ENCODE results near the gene TRAPPC4.
"Not testable (repeated sequence)": the region's sequence is repeated elsewhere in the genome, so short reads cannot be mapped to it uniquely, and the experiment has no call there.

TRAPPC4 gene

GRCh38 chr11:119034813-119035212 is 16.2 kb downstream of the TRAPPC4 start:
- no peak for DNase-seq (ENCODE audit: low read depth)

GRCh38 chr11:119038884-119039283 is 20.3 kb downstream of the TRAPPC4 start:
- no peak for DNase-seq (ENCODE audit: low read depth)

- not testable (repeated sequence) for DNase-seq (ENCODE audit: low read depth)
Measured at GRCh38 chr11:119039471-119039870, 20.9 kb downstream of the TRAPPC4 start.

- DNase-seq (ENCODE audit: low read depth): no peak
Measured at GRCh38 chr11:119041821-119042514, 23.4 kb downstream of the TRAPPC4 start.

GRCh38 chr11:119042927-119043326 is 24.4 kb downstream of the TRAPPC4 start:
- DNase-seq (ENCODE audit: low read depth): no peak

- DNase-seq (ENCODE audit: low read depth): no peak
Measured at GRCh38 chr11:119044708-119045107, 26.1 kb downstream of the TRAPPC4 start.

- DNase-seq (ENCODE audit: low read depth): no peak
Measured at GRCh38 chr11:119046489-119046888, 27.9 kb downstream of the TRAPPC4 start.

- no peak for DNase-seq (ENCODE audit: low read depth)
Measured at GRCh38 chr11:119047205-119047604, 28.6 kb downstream of the TRAPPC4 start.

- DNase-seq (ENCODE audit: low read depth): no peak
Measured at GRCh38 chr11:119048644-119049043, 30.1 kb downstream of the TRAPPC4 start.

GRCh38 chr11:119049081-119049480 is 30.5 kb downstream of the TRAPPC4 start:
- DNase-seq (ENCODE audit: low read depth): no peak

GRCh38 chr11:119051440-119052162 is 33.0 kb downstream of the TRAPPC4 start:
- DNase-seq (ENCODE audit: low read depth): no peak

GRCh38 chr11:119052163-119052814 is 33.7 kb downstream of the TRAPPC4 start:
- no peak for DNase-seq (ENCODE audit: low read depth)

- DNase-seq (ENCODE audit: low read depth): no peak
Measured at GRCh38 chr11:119054418-119054817, 35.9 kb downstream of the TRAPPC4 start.

- no peak for DNase-seq (ENCODE audit: low read depth)
Measured at GRCh38 chr11:119055901-119056300, 37.3 kb downstream of the TRAPPC4 start.

- peak; percentile 27 for DNase-seq (ENCODE audit: low read depth)
Measured at GRCh38 chr11:119056421-119056999, 37.9 kb downstream of the TRAPPC4 start.

GRCh38 chr11:119057000-119057769 is 38.6 kb downstream of the TRAPPC4 start, which contains the start of gene HYOU1:
TSS of gene HYOU1 (minus strand) at chr11:119057205. CDS start at chr11:119056160, 1,045 bp downstream.
- peak; percentile 98 for DNase-seq (ENCODE audit: low read depth)

GRCh38 chr11:119059128-119059527 is 40.6 kb downstream of the TRAPPC4 start:
- not testable (repeated sequence) for DNase-seq (ENCODE audit: low read depth)

GRCh38 chr11:119061256-119061655 is 42.7 kb downstream of the TRAPPC4 start:
- no peak for DNase-seq (ENCODE audit: low read depth)

- DNase-seq (ENCODE audit: low read depth): no peak
Measured at GRCh38 chr11:119062779-119063178, 44.2 kb downstream of the TRAPPC4 start.

- peak; percentile 6 for DNase-seq (ENCODE audit: low read depth)
Measured at GRCh38 chr11:119065369-119065768, 46.8 kb downstream of the TRAPPC4 start.

- DNase-seq (ENCODE audit: low read depth): peak; percentile 97
Measured at GRCh38 chr11:119067371-119068222, 49.0 kb downstream of the TRAPPC4 start, which contains the start of gene VPS11. TSS of gene VPS11 (plus strand) at chr11:119067818. CDS start at chr11:119067824, 6 bp downstream.
